ENCODE measurements around the gene COLQ.

DNA sequence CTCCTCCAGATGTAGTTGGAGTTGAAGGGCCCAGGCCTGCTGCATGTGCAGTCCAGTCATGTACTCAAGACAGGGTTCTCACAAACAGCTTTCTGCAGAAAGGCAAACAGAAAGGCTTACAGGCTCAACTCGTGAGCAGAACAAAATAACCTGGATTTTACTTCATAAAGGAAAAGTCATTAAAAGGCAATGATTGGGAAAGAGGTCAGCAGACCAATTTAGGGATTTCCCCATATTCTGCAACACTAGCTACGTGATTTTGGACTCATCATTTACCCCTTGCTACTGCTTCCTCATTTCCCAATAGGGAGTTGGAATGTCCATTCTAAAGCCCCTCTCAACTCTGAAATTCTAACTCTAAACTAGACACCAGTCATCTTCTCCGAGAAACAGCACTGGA lies 112.3 kb downstream of the COLQ start:
- TF ChIP-seq EZH2 (IDR thresholded peaks at IDR 0.05) = no peak
- no peak for TF ChIP-seq FOXP2 (optimal IDR thresholded peaks at IDR 0.05; ENCODE audit: control extremely low read depth, extremely low read length, insufficient read depth)
